ENCODE results near the gene ASXL1. TPM values are rescaled to one million over a fixed set of nuclear protein-coding genes. Genes with fewer than 3 reads are reported as not detected.

Gene ASXL1
- polyA plus RNA-seq, 3 donors: 1.8 to 47.1 (median 2.8) TPM

GRCh38 chr20:32416206-32416605, 58.1 kb downstream of the ASXL1 start:
- WGBS (ENCODE audit: insufficient coverage): no CpG with 5 or more reads among the region's 2 CpGs
- no peak overlapping the region for H3K27ac Mint-ChIP-seq
- H3K79me2 ChIP-seq (ENCODE audit: insufficient read depth, low read length): peaks cover 57% of the 10 kb centered on the region

GRCh38 chr20:32418376-32418775, 60.2 kb downstream of the ASXL1 start:
- no peak overlapping the region for H2AFZ ChIP-seq (ENCODE audit: insufficient read depth, low read depth, low read length, poor library complexity, severe bottlenecking)
- H3K4me3 ChIP-seq (replicated peaks in 1 of 3; ENCODE audit: low read depth in 2 of 3, low read length in 3 of 3): no peak overlapping the region
- no peak overlapping the region for H3K4me3 Mint-ChIP-seq
- intact Hi-C loops (cut with micrococcal nuclease): no loop called here
- H3K27ac Mint-ChIP-seq: peak overlapping the region in 1 of 7 donors; percentile 54
- H3K9me3 ChIP-seq (replicated peaks in 1 of 2; ENCODE audit: control insufficient read depth in 1 of 2, insufficient read depth in 1 of 2, low read length in 2 of 2): no peaks in the 10 kb centered on the region
- H3K36me3 ChIP-seq (replicated peaks in 1 of 2; ENCODE audit: control insufficient read depth in 1 of 2, insufficient read depth in 2 of 2, low read length in 2 of 2): no peaks in the 10 kb centered on the region
- 100% methylated on average over 1 of the region's 2 CpGs for WGBS (ENCODE audit: insufficient coverage)
- H3K27me3 Mint-ChIP-seq (ENCODE audit: low read depth in 3 of 3): no peaks in the 10 kb centered on the region
- H3K36me3 Mint-ChIP-seq: peaks cover 12% of the 10 kb centered on the region in 2 donors
- peaks cover 53% of the 10 kb centered on the region for H3K79me2 ChIP-seq (ENCODE audit: insufficient read depth, low read length)
- H3K9ac ChIP-seq (ENCODE audit: insufficient read depth, low read length, poor library complexity, severe bottlenecking): no peak overlapping the region
- H4K20me1 ChIP-seq (ENCODE audit: insufficient read depth, low read length): peaks cover 26% of the 10 kb centered on the region
- H3K27me3 ChIP-seq (ENCODE audit: control insufficient read depth in 2 of 2, insufficient read depth in 2 of 2, low read length in 2 of 2): no peaks in the 10 kb centered on the region
- no peak overlapping the region for H3K4me2 ChIP-seq (replicated peaks; ENCODE audit: extremely low read depth, low read length, poor library complexity, severe bottlenecking)
- peaks cover 0 to 6% of the 10 kb centered on the region in 2 donors for H3K4me1 ChIP-seq (ENCODE audit: control insufficient read depth in 1 of 2, insufficient read depth in 2 of 2, low read length in 2 of 2)
- DNase-seq: peak; percentile 12 to 48 (median 44)
- H3K9me3 Mint-ChIP-seq: no peaks in the 10 kb centered on the region
- peaks cover 12% of the 10 kb centered on the region for H3K4me1 Mint-ChIP-seq
- no peak overlapping the region for H3K27ac ChIP-seq (ENCODE audit: low read depth in 1 of 2, low read length in 2 of 2)
- TF ChIP-seq CTCF (IDR thresholded peaks at IDR 0.05): no peak

More at GRCh38 chr20:32416206-32416605, 58.1 kb downstream of the ASXL1 start:
- Histone ChIP-seq H3K27me3 (ENCODE audit: control insufficient read depth in 2 of 2, insufficient read depth in 2 of 2, low read length in 2 of 2) (no peaks in the 10 kb centered on the region), H2AFZ (ENCODE audit: insufficient read depth, low read depth, low read length, poor library complexity, severe bottlenecking) (no peak overlapping the region), H3K9ac (ENCODE audit: insufficient read depth, low read length, poor library complexity, severe bottlenecking) (no peak overlapping the region), H3K4me2 (replicated peaks; ENCODE audit: extremely low read depth, low read length, poor library complexity, severe bottlenecking) (no peak overlapping the region), H3K9me3 (replicated peaks in 1 of 2; ENCODE audit: control insufficient read depth in 1 of 2, insufficient read depth in 1 of 2, low read length in 2 of 2) (no peaks in the 10 kb centered on the region), H3K36me3 (replicated peaks in 1 of 2; ENCODE audit: control insufficient read depth in 1 of 2, insufficient read depth in 2 of 2, low read length in 2 of 2) (no peaks in the 10 kb centered on the region), H3K27ac (ENCODE audit: low read depth in 1 of 2, low read length in 2 of 2) (no peak overlapping the region), H3K4me3 (replicated peaks in 1 of 3; ENCODE audit: low read depth in 2 of 3, low read length in 3 of 3) (no peak overlapping the region), H3K4me1 (ENCODE audit: control insufficient read depth in 1 of 2, insufficient read depth in 2 of 2, low read length in 2 of 2) (peaks cover 14 to 16% of the 10 kb centered on the region in 2 donors), H4K20me1 (ENCODE audit: insufficient read depth, low read length) (peaks cover 42% of the 10 kb centered on the region)
- no peak for DNase-seq
- H3K4me1 Mint-ChIP-seq: peaks cover 25% of the 10 kb centered on the region
- H3K4me3 Mint-ChIP-seq: no peak overlapping the region
- no peak for TF ChIP-seq CTCF (IDR thresholded peaks at IDR 0.05)
- intact Hi-C loops (cut with micrococcal nuclease): no loop called here
- H3K27me3 Mint-ChIP-seq (ENCODE audit: low read depth in 3 of 3): peaks cover 0 to 2% (median 0%) of the 10 kb centered on the region in 3 donors
- H3K9me3 Mint-ChIP-seq: no peaks in the 10 kb centered on the region
- peaks cover 12 to 16% of the 10 kb centered on the region in 2 donors for H3K36me3 Mint-ChIP-seq
